ENCODE measurements around the gene SLC25A29.

DNA sequence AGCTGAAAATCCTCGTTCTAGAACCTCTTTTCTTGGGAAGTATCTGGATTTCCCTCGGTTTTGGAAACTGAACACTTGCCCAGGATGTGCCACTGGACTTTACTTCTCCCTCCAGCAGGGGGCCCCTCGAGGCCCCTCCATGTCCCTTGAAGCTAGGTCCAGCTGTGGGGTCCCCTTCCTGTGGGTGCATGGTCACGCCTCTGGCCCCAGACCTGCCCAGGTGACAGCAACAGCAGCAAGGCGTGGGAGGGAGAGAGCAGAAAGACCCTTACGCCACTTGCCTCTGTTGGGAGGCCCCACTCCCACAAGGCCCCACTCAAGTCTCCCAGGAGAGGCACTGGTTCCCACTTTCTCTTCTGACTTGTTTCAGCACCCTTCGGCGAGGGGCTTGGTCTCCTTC, 3.1 kb downstream of the SLC25A29 start:
- TF ChIP-seq CTCF (IDR thresholded peaks at IDR 0.05) = peak in 1 of 3 experiments; percentile 15
- no peak for TF ChIP-seq POLR2A (IDR thresholded peaks at IDR 0.05)
